ENCODE results near the gene CDH4. TPM values are rescaled to one million over a fixed set of nuclear protein-coding genes. Genes with fewer than 3 reads are reported as not detected.

Gene CDH4
- total RNA-seq, 4 donors from 2014 or later, result not detected

GRCh38 chr20:61256365-61256764 lies 4.3 kb downstream of the CDH4 start:
- no peak for DNase-seq
- Histone ChIP-seq H3K4me1 (peaks cover 0 to 17% (median 12%) of the 10 kb centered on the region in 4 donors), H3K4me3 (no peak overlapping the region), H3K27ac (no peak overlapping the region), H3K27me3 (peaks cover 59% of the 10 kb centered on the region), H3K9me3 (no peaks in the 10 kb centered on the region), H3K36me3 (no peaks in the 10 kb centered on the region)
- 90 to 100% methylated on average over 3 to 9 of the region's 9 CpGs for WGBS, 2 donors (ENCODE audit: low coverage in 1 of 2)
- TF ChIP-seq POLR2A (IDR thresholded peaks at IDR 0.05) (no peak), CTCF (IDR thresholded peaks at IDR 0.05) (no peak), EP300 (IDR thresholded peaks at IDR 0.05; ENCODE audit: low read depth) (no peak), POLR2AphosphoS5 (IDR thresholded peaks at IDR 0.05) (no peak)
- intact Hi-C loops (cut with DNase I; ENCODE audit: low total_unique reads), result no loop called here
- in situ Hi-C loops (cut with MboI; ENCODE audit: low pct_ligation_motif_present in 1 of 4, low pct_unique_long_range_greater_than_20kb in 1 of 4, low sequenced_read_pairs in 3 of 4), result no loop called here

- H3K4me1 ChIP-seq, result peaks cover 0 to 15% (median 12%) of the 10 kb centered on the region in 4 donors
- peaks cover 54% of the 10 kb centered on the region for H3K27me3 ChIP-seq
- TF ChIP-seq CTCF (IDR thresholded peaks at IDR 0.05) (no peak), EP300 (IDR thresholded peaks at IDR 0.05; ENCODE audit: low read depth) (no peak), POLR2AphosphoS5 (IDR thresholded peaks at IDR 0.05) (no peak), POLR2A (IDR thresholded peaks at IDR 0.05) (no peak)
- intact Hi-C loops (cut with DNase I; ENCODE audit: low total_unique reads) (no loop called here), in situ Hi-C loops (cut with MboI; ENCODE audit: low pct_ligation_motif_present in 1 of 4, low pct_unique_long_range_greater_than_20kb in 1 of 4, low sequenced_read_pairs in 3 of 4) (no loop called here)
- 67 to 73% methylated on average over 6 to 7 of the region's 7 CpGs for WGBS, 2 donors (ENCODE audit: low coverage in 1 of 2)
- H3K36me3 ChIP-seq, result no peaks in the 10 kb centered on the region
- DNase-seq, result no peak
- H3K4me3 ChIP-seq, result no peak overlapping the region
- no peak overlapping the region for H3K27ac ChIP-seq
- no peaks in the 10 kb centered on the region for H3K9me3 ChIP-seq
These were observed 4.8 kb downstream of the CDH4 start for GRCh38 chr20:61256824-61257223.

- Histone ChIP-seq H3K36me3 (no peaks in the 10 kb centered on the region), H3K4me3 (no peak overlapping the region), H3K4me1 (peaks cover 0 to 12% (median 10%) of the 10 kb centered on the region in 4 donors), H3K9me3 (no peaks in the 10 kb centered on the region), H3K27me3 (peaks cover 53% of the 10 kb centered on the region), H3K27ac (no peak overlapping the region)
- 75 to 79% methylated on average over 4 to 20 of the region's 20 CpGs for WGBS, 2 donors (ENCODE audit: low coverage in 1 of 2)
- in situ Hi-C loops (cut with MboI; ENCODE audit: low pct_ligation_motif_present in 1 of 4, low pct_unique_long_range_greater_than_20kb in 1 of 4, low sequenced_read_pairs in 3 of 4), result no loop called here
- TF ChIP-seq POLR2AphosphoS5 (IDR thresholded peaks at IDR 0.05) (no peak), EP300 (IDR thresholded peaks at IDR 0.05; ENCODE audit: low read depth) (no peak), CTCF (IDR thresholded peaks at IDR 0.05) (no peak), POLR2A (IDR thresholded peaks at IDR 0.05) (no peak)
- DNase-seq, result no peak
- intact Hi-C loops (cut with DNase I; ENCODE audit: low total_unique reads), result no loop called here
These were observed 5.5 kb downstream of the CDH4 start for GRCh38 chr20:61257611-61258010.

- no peaks in the 10 kb centered on the region for H3K36me3 ChIP-seq
- intact Hi-C loops (cut with DNase I; ENCODE audit: low total_unique reads) (no loop called here), in situ Hi-C loops (cut with MboI; ENCODE audit: low pct_ligation_motif_present in 1 of 4, low pct_unique_long_range_greater_than_20kb in 1 of 4, low sequenced_read_pairs in 3 of 4) (no loop called here)
- H3K27me3 ChIP-seq, result peaks cover 32% of the 10 kb centered on the region
- H3K27ac ChIP-seq, result no peak overlapping the region
- H3K9me3 ChIP-seq, result no peaks in the 10 kb centered on the region
- H3K4me1 ChIP-seq, result no peaks in the 10 kb centered on the region
- DNase-seq, result no peak
- no peak overlapping the region for H3K4me3 ChIP-seq
- no peak for TF ChIP-seq POLR2A (IDR thresholded peaks at IDR 0.05)
- TF ChIP-seq CTCF (IDR thresholded peaks at IDR 0.05), result no peak
- no peak for TF ChIP-seq POLR2AphosphoS5 (IDR thresholded peaks at IDR 0.05)
- TF ChIP-seq EP300 (IDR thresholded peaks at IDR 0.05; ENCODE audit: low read depth), result no peak
- whole genome bisulfite sequencing, 2 donors (ENCODE audit: low coverage in 1 of 2), result 74 to 100% methylated on average over 1 to 3 of the region's 3 CpGs
These were observed 7.7 kb downstream of the CDH4 start for GRCh38 chr20:61259741-61260140.
